Hepatocyte (in vitro differentiated cells): ENCODE data around the gene KIAA1614. TPM values are rescaled to one million over a fixed set of nuclear protein-coding genes. Genes with fewer than 3 reads are reported as not detected.

ENCODE experiments used
- DNase-seq: peaks from one replicate; pipeline ENCODE4 v3.0.0-alpha.2; 2016; ENCODE audit warnings: low spot score
- H2AFZ ChIP-seq: fragments of 200-600 bp; sonication (generic); 2 replicates; pipeline ENCODE4 v1.6.0; 2016; ENCODE audit warnings: antibody characterized with exemption, mild to moderate bottlenecking
- H3K27ac ChIP-seq: fragments of 200-600 bp; sonication (generic); 2 replicates; pipeline ENCODE4 v1.5.1; 2016; ENCODE audit warnings: mild to moderate bottlenecking
- H3K27me3 ChIP-seq: fragments of 200-600 bp; sonication (generic); 2 replicates; pipeline ENCODE4 v1.6.1; 2016
- H3K36me3 ChIP-seq: fragments of 200-600 bp; sonication (generic); replicated peaks from 2 replicates; pipeline ENCODE4 v1.5.1; 2016; ENCODE audit warnings: low read depth; ENCODE audit not compliant: insufficient read depth
- H3K4me1 ChIP-seq: fragments of 200-600 bp; sonication (generic); 2 replicates; pipeline ENCODE4 v1.5.1; 2016; ENCODE audit warnings: mild to moderate bottlenecking, moderate library complexity; ENCODE audit not compliant: insufficient read depth
- H3K4me2 ChIP-seq: fragments of 200-600 bp; sonication (generic); 2 replicates; pipeline ENCODE4 v1.6.0; 2016
- H3K4me3 ChIP-seq: fragments of 200-600 bp; sonication (generic); 2 replicates; pipeline ENCODE4 v1.5.1; 2016; ENCODE audit warnings: mild to moderate bottlenecking
- H3K79me2 ChIP-seq: fragments of 200-600 bp; sonication (generic); 2 replicates; pipeline ENCODE4 v1.6.0; 2017; ENCODE audit warnings: mild to moderate bottlenecking
- H3K9me2 ChIP-seq: fragments of 200-600 bp; sonication (generic); replicated peaks from 2 replicates; pipeline ENCODE4 v1.6.0; 2017; ENCODE audit warnings: mild to moderate bottlenecking; ENCODE audit not compliant: insufficient read depth
- H3K9me3 ChIP-seq: fragments of 200-600 bp; sonication (generic); 2 replicates; pipeline ENCODE4 v1.5.1; 2016; ENCODE audit warnings: low read depth, mild to moderate bottlenecking
- H4K20me1 ChIP-seq: fragments of 200-600 bp; sonication (generic); 2 replicates; pipeline ENCODE4 v1.6.0; 2016; ENCODE audit warnings: mild to moderate bottlenecking; ENCODE audit not compliant: insufficient read depth, poor library complexity, severe bottlenecking
- EZH2 ChIP-seq: fragments of 200-600 bp; sonication (generic); IDR thresholded peaks from 2 replicates; pipeline ENCODE4 v1.6.1; 2016; ENCODE audit warnings: antibody characterized with exemption, mild to moderate bottlenecking, borderline replicate concordance
- EZH2phosphoT487 ChIP-seq: fragments of 200-600 bp; sonication (generic); IDR thresholded peaks from one replicate; pipeline ENCODE4 v1.6.1; 2018; ENCODE audit warnings: antibody characterized with exemption, mild to moderate bottlenecking, low read depth, moderate library complexity; ENCODE audit not compliant: unreplicated experiment, severe bottlenecking
- WGBS: methylation state at CpG from one replicate; pipeline ENCODE4 v1.1.6; 2016; ENCODE audit warnings: low lambda C conversion rate; ENCODE audit errors: missing lambda C conversion rate; 5-methylcytosine and 5-hydroxymethylcytosine counted together
- polyA plus RNA-seq: library from polyadenylated mRNA; unstranded; fragments of >200 nt; fragmentation: Nextera tagmentation; extraction: Ambion mirVana; gene quantifications from 2 replicates; pipeline ENCODE4 v1.2.1, GENCODE V29; 2016
- total RNA-seq: library from RNA; depleted of rRNA; stranded (reverse); fragments of >200 nt; gene quantifications from 2 replicates; pipeline ENCODE4 v1.2.3, GENCODE V29; 2014
- TF ChIP-seq, protein P1 (sequence below): fragments of 200-600 bp; sonication (generic); IDR thresholded peaks from 2 replicates; pipeline ENCODE4 v1.5.1; 2016; ENCODE audit warnings: antibody characterized with exemption, mild to moderate bottlenecking; ENCODE audit not compliant: poor library complexity

Gene KIAA1614
- total and polyA plus RNA-seq, 2 experiments from 2014 or later: 2.5 to 2.6 TPM

DNA sequence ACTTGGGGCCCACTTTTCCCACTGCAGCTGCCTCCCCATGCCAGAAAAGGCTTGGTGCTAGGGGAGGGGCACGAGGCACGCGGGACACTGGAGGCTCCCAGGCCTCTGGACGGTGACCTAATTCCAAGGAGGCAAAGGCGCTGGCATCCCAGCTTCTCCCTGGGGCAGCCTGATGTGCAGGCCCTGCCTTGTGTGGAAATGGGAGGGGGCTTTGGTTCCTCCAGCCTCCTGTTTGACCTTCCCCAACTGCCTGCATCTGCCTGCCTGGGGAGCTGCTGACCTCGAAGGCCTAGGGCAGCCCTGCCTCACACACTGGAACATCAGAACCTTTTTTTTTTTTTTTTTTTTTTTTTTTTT lies 39.9 kb downstream of the KIAA1614 start:
- H4K20me1 ChIP-seq: no peaks in the 10 kb centered on the region
- no peak overlapping the region for H3K27ac ChIP-seq
- H3K4me2 ChIP-seq: no peak overlapping the region
- DNase-seq: no peak
- H2AFZ ChIP-seq: no peak overlapping the region
- no peak for TF ChIP-seq EZH2phosphoT487
- TF ChIP-seq, protein P1, sequence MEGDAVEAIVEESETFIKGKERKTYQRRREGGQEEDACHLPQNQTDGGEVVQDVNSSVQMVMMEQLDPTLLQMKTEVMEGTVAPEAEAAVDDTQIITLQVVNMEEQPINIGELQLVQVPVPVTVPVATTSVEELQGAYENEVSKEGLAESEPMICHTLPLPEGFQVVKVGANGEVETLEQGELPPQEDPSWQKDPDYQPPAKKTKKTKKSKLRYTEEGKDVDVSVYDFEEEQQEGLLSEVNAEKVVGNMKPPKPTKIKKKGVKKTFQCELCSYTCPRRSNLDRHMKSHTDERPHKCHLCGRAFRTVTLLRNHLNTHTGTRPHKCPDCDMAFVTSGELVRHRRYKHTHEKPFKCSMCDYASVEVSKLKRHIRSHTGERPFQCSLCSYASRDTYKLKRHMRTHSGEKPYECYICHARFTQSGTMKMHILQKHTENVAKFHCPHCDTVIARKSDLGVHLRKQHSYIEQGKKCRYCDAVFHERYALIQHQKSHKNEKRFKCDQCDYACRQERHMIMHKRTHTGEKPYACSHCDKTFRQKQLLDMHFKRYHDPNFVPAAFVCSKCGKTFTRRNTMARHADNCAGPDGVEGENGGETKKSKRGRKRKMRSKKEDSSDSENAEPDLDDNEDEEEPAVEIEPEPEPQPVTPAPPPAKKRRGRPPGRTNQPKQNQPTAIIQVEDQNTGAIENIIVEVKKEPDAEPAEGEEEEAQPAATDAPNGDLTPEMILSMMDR: no peak
- no peak for TF ChIP-seq EZH2
- H3K4me1 ChIP-seq: no peaks in the 10 kb centered on the region
- H3K4me3 ChIP-seq: no peak overlapping the region
- no peaks in the 10 kb centered on the region for H3K36me3 ChIP-seq
- 88% methylated on average over 6 of the region's 6 CpGs for WGBS
- no peaks in the 10 kb centered on the region for H3K79me2 ChIP-seq
- H3K9me2 ChIP-seq: no peaks in the 10 kb centered on the region
- H3K9me3 ChIP-seq: no peaks in the 10 kb centered on the region
- no peaks in the 10 kb centered on the region for H3K27me3 ChIP-seq

DNA sequence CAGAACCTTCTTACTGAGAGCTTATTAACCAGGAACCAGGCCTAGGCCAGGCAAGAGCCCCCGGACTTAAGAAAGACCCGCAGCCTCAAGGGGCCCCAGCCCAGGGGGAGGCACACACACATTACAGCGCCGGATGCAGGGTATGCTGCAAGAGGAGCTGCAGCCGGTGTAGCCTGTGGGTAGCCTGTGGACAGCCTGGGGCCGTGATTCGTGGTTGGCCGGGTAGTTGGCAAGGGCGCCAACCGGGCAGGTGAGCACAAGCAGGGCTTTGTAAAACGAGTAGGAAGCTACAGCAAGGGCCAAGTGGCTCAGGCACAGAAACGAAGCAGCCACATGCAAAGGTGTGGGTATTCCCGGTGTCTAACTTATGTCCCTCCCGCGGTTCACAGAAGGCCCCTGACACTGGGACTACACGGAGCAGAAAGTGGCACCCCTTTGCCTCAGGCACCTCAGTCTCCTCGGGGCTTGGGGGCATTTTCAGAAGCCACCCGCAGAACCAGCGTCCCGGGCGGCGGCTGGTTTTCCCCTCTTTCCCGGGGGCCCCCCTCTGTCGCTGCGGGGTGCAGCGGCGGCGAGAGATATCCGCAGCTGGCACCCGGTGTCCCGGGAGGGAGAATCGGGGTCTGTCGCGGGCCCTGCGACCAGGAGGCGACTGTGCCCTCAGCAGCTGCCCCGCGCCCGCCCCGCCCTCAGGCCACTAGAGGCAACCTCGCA lies 40.8 kb downstream of the KIAA1614 start:
- WGBS: 94% methylated on average over 22 of the region's 41 CpGs
- Histone ChIP-seq H3K4me3 (no peak overlapping the region), H4K20me1 (no peaks in the 10 kb centered on the region), H3K27me3 (no peaks in the 10 kb centered on the region), H3K4me1 (no peaks in the 10 kb centered on the region), H3K27ac (no peak overlapping the region), H3K9me3 (no peaks in the 10 kb centered on the region), H3K79me2 (no peaks in the 10 kb centered on the region), H3K36me3 (no peaks in the 10 kb centered on the region), H3K9me2 (no peaks in the 10 kb centered on the region), H2AFZ (no peak overlapping the region), H3K4me2 (no peak overlapping the region)
- no peak for TF ChIP-seq EZH2
- DNase-seq: no peak

DNA sequence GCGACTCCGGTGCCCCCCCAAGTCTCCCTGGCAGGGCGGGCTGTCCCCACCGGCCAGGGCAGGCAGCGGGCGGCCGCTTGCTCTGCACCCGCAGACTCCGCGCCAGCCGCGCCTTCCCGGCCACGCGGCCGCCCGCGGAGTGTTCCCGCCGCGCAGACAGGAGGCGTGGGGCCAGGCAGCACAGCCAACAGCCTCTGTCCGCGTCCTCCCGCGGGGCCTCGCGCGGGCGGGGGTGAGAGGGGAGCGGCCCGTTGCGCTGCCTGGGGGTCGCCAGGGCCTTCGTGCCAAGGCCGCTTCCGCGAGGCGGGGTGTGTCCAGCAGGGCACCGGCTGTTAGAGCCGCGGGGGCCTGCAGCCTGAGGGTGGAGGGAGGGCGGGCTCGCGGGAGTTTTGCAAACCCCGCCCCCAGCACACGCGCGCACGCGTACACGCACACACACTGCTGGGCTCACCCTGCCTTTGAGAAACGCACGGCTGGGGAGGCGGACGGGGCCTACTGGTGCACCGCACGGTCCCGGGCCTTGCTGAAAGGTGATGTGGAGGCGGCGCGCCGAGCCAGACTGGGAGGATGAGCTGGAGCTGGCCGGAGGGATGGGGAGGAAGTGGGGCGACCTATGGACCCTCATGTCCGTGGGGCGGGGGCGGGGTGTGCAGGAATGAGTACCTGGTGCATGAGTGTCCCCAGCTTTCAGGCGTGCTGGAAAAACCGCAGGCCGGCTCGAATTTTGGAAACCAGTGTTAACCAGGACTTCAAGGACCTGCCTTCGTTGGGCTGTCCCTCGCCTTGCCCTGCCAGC lies 41.5 kb downstream of the KIAA1614 start:
- Histone ChIP-seq H3K36me3 (no peaks in the 10 kb centered on the region), H3K79me2 (no peaks in the 10 kb centered on the region), H3K27ac (no peak overlapping the region), H3K9me2 (no peaks in the 10 kb centered on the region), H3K27me3 (no peaks in the 10 kb centered on the region), H2AFZ (no peak overlapping the region), H3K9me3 (no peaks in the 10 kb centered on the region), H3K4me1 (no peaks in the 10 kb centered on the region), H3K4me3 (no peak overlapping the region), H3K4me2 (no peak overlapping the region), H4K20me1 (no peaks in the 10 kb centered on the region)
- DNase-seq: no peak
- TF ChIP-seq, protein P1: no peak
- TF ChIP-seq EZH2phosphoT487 (no peak), EZH2 (no peak)
- 97% methylated on average over 41 of the region's 74 CpGs for WGBS

DNA sequence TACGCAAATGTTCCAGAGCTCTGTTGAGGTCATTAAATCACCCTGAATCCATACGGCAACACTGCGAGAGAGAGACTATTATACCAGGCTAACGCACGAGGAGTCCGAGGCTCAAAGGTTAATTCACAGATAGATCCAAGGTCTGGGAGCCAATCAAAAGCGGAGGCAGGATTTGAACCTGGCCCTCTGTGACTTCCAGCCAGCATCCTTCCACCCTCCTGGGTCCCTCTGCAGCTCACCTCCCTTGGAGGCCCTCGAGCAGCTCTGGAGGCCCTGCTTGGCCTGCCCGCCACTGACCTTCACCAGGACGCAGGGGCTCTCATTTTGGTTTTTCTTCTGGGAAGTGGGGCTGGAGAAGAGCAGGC lies 42.1 kb downstream of the KIAA1614 start:
- Histone ChIP-seq H3K4me2 (no peak overlapping the region), H3K4me1 (no peaks in the 10 kb centered on the region), H2AFZ (no peak overlapping the region)

More for the DNA sequence above, 42.1 kb downstream of the KIAA1614 start:
- Histone ChIP-seq H3K9me2 (no peaks in the 10 kb centered on the region), H3K36me3 (no peaks in the 10 kb centered on the region), H3K4me3 (no peak overlapping the region), H4K20me1 (no peaks in the 10 kb centered on the region), H3K27ac (no peak overlapping the region), H3K79me2 (no peaks in the 10 kb centered on the region), H3K9me3 (no peaks in the 10 kb centered on the region), H3K27me3 (no peaks in the 10 kb centered on the region)
- DNase-seq: no peak
- TF ChIP-seq EZH2: no peak
- WGBS: 95% methylated on average over 10 of the region's 10 CpGs
